ENCODE measurements around the gene MACROH2A1. TPM values are rescaled to one million over a fixed set of nuclear protein-coding genes. Genes with fewer than 3 reads are reported as not detected.
A peak's percentile ranks its signal among the peaks of the same experiment; 100 is the strongest.

Gene MACROH2A1
- total RNA-seq, 4 donors from 2014 or later, result 196 to 234 (median 208) TPM

GRCh38 chr5:135437796-135438560 is 38.9 kb upstream of the MACROH2A1 start:
- H3K4me3 ChIP-seq (ENCODE audit: low read depth, poor library complexity, severe bottlenecking), result no peak overlapping the region
- intact Hi-C loops (cut with DNase I; ENCODE audit: low total_unique reads), result no loop called here
- 34 to 37% methylated on average over 13 of the region's 13 CpGs for WGBS, 2 donors
- peak; percentile 14 to 85 for DNase-seq (ENCODE audit: low spot score in 2 of 2)
- TF ChIP-seq CTCF (IDR thresholded peaks at IDR 0.05) (no peak), POLR2A (IDR thresholded peaks at IDR 0.05) (no peak)

GRCh38 chr5:135437422-135437795 is 38.4 kb upstream of the MACROH2A1 start:
- DNase-seq (ENCODE audit: low spot score in 2 of 2), result peak in 1 of 2 donors; percentile 82
- TF ChIP-seq CTCF (IDR thresholded peaks at IDR 0.05), result no peak
- TF ChIP-seq POLR2A (IDR thresholded peaks at IDR 0.05), result no peak
- no peak overlapping the region for H3K4me3 ChIP-seq (ENCODE audit: low read depth, poor library complexity, severe bottlenecking)
- intact Hi-C loops (cut with DNase I; ENCODE audit: low total_unique reads), result no loop called here
- WGBS, 2 donors, result 66 to 79% methylated on average over 7 of the region's 7 CpGs

- TF ChIP-seq POLR2A (IDR thresholded peaks at IDR 0.05) (no peak), CTCF (IDR thresholded peaks at IDR 0.05) (no peak)
- no peak overlapping the region for H3K4me3 ChIP-seq (ENCODE audit: low read depth, poor library complexity, severe bottlenecking)
- 71 to 73% methylated on average over 7 of the region's 7 CpGs for WGBS, 2 donors
- intact Hi-C loops (cut with DNase I; ENCODE audit: low total_unique reads), result no loop called here
- DNase-seq (ENCODE audit: low spot score in 2 of 2), result no peak
Measured at GRCh38 chr5:135436951-135437418, 38.0 kb upstream of the MACROH2A1 start.

- 81 to 93% methylated on average over 6 to 9 of the region's 9 CpGs for WGBS, 2 donors
- no peak overlapping the region for H3K4me3 ChIP-seq (ENCODE audit: low read depth, poor library complexity, severe bottlenecking)
- TF ChIP-seq CTCF (IDR thresholded peaks at IDR 0.05) (no peak), POLR2A (IDR thresholded peaks at IDR 0.05) (no peak)
- intact Hi-C loops (cut with DNase I; ENCODE audit: low total_unique reads), result no loop called here
- DNase-seq (ENCODE audit: low spot score in 2 of 2), result peak in 1 of 2 donors; percentile 59
Measured at GRCh38 chr5:135435467-135436330, 36.7 kb upstream of the MACROH2A1 start.

- TF ChIP-seq POLR2A (IDR thresholded peaks at IDR 0.05) (no peak), CTCF (IDR thresholded peaks at IDR 0.05) (no peak)
- no peak overlapping the region for H3K4me3 ChIP-seq (ENCODE audit: low read depth, poor library complexity, severe bottlenecking)
- DNase-seq (ENCODE audit: low spot score in 2 of 2), result peak in 1 of 2 donors; percentile 74
- 55 to 66% methylated on average over 24 of the region's 24 CpGs for WGBS, 2 donors
- intact Hi-C loops (cut with DNase I; ENCODE audit: low total_unique reads), result no loop called here
Measured at GRCh38 chr5:135434591-135435466, 35.8 kb upstream of the MACROH2A1 start.
